HG03108 (cell line): ENCODE results near the gene BDNF.
"Not testable (repeated sequence)": the region's sequence is repeated elsewhere in the genome, so short reads cannot be mapped to it uniquely, and the experiment has no call there.

Experiments
- ATAC-seq: cut with Tn5 transposase; IDR thresholded peaks from one replicate; pipeline ENCODE4 v1.9.1; 2021; ENCODE audit warnings: moderate library complexity; ENCODE audit not compliant: unreplicated experiment

The BDNF gene

GRCh38 chr11:27673979-27674663, 26.1 kb downstream of the BDNF start:
- ATAC-seq, result no peak

GRCh38 chr11:27672836-27673464, 27.3 kb downstream of the BDNF start:
- ATAC-seq, result no peak

- not testable (repeated sequence) for ATAC-seq
Observed at GRCh38 chr11:27665508-27666101, 34.6 kb downstream of the BDNF start.

- ATAC-seq, result no peak
Observed at GRCh38 chr11:27663326-27663725, 36.9 kb downstream of the BDNF start.

- ATAC-seq, result no peak
Observed at GRCh38 chr11:27660171-27660570, 40.1 kb downstream of the BDNF start.

GRCh38 chr11:27658535-27659236, 41.6 kb downstream of the BDNF start:
- no peak for ATAC-seq

- ATAC-seq, result no peak
Observed at GRCh38 chr11:27656806-27657483, 43.3 kb downstream of the BDNF start.

GRCh38 chr11:27656320-27656719, 43.9 kb downstream of the BDNF start:
- ATAC-seq, result no peak

- no peak for ATAC-seq
Observed at GRCh38 chr11:27653990-27654758, 46.1 kb downstream of the BDNF start.

GRCh38 chr11:27651711-27652110, 48.5 kb downstream of the BDNF start:
- ATAC-seq, result no peak

- no peak for ATAC-seq
Observed at GRCh38 chr11:27650988-27651387, 49.3 kb downstream of the BDNF start.

GRCh38 chr11:27649800-27650199, 50.5 kb downstream of the BDNF start:
- ATAC-seq, result no peak

GRCh38 chr11:27648840-27649239, 51.4 kb downstream of the BDNF start:
- no peak for ATAC-seq

- no peak for ATAC-seq
Observed at GRCh38 chr11:27646051-27646818, 54.0 kb downstream of the BDNF start.

GRCh38 chr11:27642954-27643353, 57.3 kb downstream of the BDNF start:
- ATAC-seq, result no peak

- no peak for ATAC-seq
Observed at GRCh38 chr11:27640954-27641353, 59.3 kb downstream of the BDNF start.

- ATAC-seq, result no peak
Observed at GRCh38 chr11:27635567-27636037, 64.7 kb downstream of the BDNF start.

GRCh38 chr11:27634776-27635175, 65.5 kb downstream of the BDNF start:
- not testable (repeated sequence) for ATAC-seq

- ATAC-seq, result not testable (repeated sequence)
Observed at GRCh38 chr11:27634282-27634681, 66.0 kb downstream of the BDNF start.
